ENCODE results near the gene LNX1. TPM values are rescaled to one million over a fixed set of nuclear protein-coding genes. Genes with fewer than 3 reads are reported as not detected.

Gene LNX1
- total RNA-seq, 1 experiment from 2014 or later, result 4.2 TPM

DNA sequence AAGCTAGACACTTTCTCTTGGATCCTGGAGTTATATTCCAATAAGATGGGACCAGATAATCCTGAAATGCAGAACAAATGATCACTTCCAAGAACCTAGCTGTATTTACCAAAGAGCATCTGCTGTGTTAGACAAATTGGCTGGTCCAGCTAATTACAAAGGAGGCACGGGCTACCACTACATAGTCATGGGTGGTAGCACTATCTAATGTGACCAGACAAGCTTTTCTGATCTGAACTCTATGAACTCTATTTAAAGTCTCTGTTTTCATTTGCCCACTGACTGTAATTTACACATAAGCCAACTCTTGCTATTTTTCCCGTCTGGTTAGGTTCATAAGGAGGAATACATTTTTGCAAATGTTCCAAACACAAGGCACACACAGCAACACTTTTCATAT lies 34.6 kb downstream of the LNX1 start:
- DNase-seq, result no peak
- Mint-ChIP-seq H3K27me3 (ENCODE audit: unreplicated experiment) (no peaks in the 10 kb centered on the region), H3K36me3 (ENCODE audit: insufficient read depth, unreplicated experiment) (no peaks in the 10 kb centered on the region), H3K27ac (ENCODE audit: unreplicated experiment) (no peak overlapping the region), H3K4me3 (ENCODE audit: low read depth, unreplicated experiment) (no peak overlapping the region), H3K9me3 (ENCODE audit: low read depth, unreplicated experiment) (no peaks in the 10 kb centered on the region), H3K4me1 (ENCODE audit: low read depth, unreplicated experiment) (peaks cover 9% of the 10 kb centered on the region)
- no TSS peak for BruUV-seq (replicated peaks)
- CTCF ChIA-PET, result no interaction called here
- intact Hi-C loops (cut with micrococcal nuclease; ENCODE audit: unreplicated experiment), result no loop called here
- TF ChIP-seq, protein P1, sequence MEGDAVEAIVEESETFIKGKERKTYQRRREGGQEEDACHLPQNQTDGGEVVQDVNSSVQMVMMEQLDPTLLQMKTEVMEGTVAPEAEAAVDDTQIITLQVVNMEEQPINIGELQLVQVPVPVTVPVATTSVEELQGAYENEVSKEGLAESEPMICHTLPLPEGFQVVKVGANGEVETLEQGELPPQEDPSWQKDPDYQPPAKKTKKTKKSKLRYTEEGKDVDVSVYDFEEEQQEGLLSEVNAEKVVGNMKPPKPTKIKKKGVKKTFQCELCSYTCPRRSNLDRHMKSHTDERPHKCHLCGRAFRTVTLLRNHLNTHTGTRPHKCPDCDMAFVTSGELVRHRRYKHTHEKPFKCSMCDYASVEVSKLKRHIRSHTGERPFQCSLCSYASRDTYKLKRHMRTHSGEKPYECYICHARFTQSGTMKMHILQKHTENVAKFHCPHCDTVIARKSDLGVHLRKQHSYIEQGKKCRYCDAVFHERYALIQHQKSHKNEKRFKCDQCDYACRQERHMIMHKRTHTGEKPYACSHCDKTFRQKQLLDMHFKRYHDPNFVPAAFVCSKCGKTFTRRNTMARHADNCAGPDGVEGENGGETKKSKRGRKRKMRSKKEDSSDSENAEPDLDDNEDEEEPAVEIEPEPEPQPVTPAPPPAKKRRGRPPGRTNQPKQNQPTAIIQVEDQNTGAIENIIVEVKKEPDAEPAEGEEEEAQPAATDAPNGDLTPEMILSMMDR (IDR thresholded peaks at IDR 0.05; ENCODE audit: unreplicated experiment), result no peak

DNA sequence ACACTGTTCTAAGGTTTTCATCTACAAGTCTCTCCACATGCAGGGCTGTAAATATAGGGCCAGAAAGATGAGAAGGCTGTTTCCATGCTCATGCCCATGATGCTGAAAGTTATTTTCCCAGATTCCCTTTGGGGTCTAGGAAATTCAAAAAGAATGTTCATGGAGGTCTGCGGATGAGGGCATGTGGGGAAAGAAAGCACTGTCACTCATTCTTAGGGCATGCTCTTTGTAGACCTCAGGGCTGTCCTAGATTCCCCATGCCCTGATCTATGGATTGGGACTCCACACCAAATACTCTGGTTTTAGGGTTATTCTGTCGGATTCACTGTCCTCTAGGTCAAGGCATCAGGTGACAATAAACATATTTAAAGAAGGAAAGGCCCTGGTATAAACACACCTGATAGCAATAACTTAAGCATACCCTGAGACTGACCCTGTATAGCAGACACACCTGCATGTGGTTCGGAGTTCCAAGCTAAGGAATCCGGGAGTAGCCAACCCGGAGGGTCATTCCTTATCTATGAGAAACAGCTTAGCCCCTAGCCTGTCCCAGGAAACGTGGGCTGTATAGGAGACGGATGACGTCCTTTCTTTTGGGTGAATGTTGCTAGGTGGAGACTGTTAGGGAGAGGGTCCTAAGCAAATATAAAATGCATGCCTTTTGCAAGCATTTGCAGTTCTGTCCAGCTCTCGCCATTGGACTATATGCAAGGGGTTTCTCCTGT lies 37.6 kb downstream of the LNX1 start:
- TF ChIP-seq, protein P1 (IDR thresholded peaks at IDR 0.05; ENCODE audit: unreplicated experiment), result no peak
- Mint-ChIP-seq H3K36me3 (ENCODE audit: insufficient read depth, unreplicated experiment) (no peaks in the 10 kb centered on the region), H3K4me3 (ENCODE audit: low read depth, unreplicated experiment) (no peak overlapping the region), H3K27me3 (ENCODE audit: unreplicated experiment) (no peaks in the 10 kb centered on the region), H3K9me3 (ENCODE audit: low read depth, unreplicated experiment) (no peaks in the 10 kb centered on the region), H3K4me1 (ENCODE audit: low read depth, unreplicated experiment) (peaks cover 4% of the 10 kb centered on the region), H3K27ac (ENCODE audit: unreplicated experiment) (no peak overlapping the region)
- DNase-seq, result no peak
- no TSS peak for BruUV-seq (replicated peaks)
- intact Hi-C loops (cut with micrococcal nuclease; ENCODE audit: unreplicated experiment), result no loop called here
- CTCF ChIA-PET, result no interaction called here

DNA sequence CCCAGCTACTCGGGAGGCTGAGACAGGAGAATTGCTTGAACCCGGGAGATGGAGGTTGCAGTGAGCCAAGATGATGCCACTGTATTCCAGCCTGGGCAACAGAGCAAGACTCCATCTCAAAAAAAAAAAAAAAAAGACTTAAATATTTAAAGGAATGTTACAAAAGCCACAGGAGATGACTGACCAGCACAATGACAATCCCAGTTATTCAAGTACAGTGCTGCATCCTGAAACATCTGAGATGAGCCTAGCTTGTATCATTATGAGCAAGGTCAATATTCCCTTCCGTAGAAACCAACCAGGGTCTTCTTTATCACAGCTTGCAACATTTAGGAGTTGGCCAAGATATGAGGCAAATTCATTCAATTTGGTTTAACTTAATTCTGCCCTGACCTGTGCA lies 38.6 kb downstream of the LNX1 start:
- CTCF ChIA-PET, result interaction anchor here (0.7 kb wide), 1 partner anchor 15 kb away, joined by 3 read pairs; no protein-coding TSS in a partner anchor
- no peak overlapping the region for H3K27ac Mint-ChIP-seq (ENCODE audit: unreplicated experiment)
- no peaks in the 10 kb centered on the region for H3K36me3 Mint-ChIP-seq (ENCODE audit: insufficient read depth, unreplicated experiment)
- H3K4me3 Mint-ChIP-seq (ENCODE audit: low read depth, unreplicated experiment), result no peak overlapping the region
- H3K4me1 Mint-ChIP-seq (ENCODE audit: low read depth, unreplicated experiment), result no peaks in the 10 kb centered on the region
- H3K27me3 Mint-ChIP-seq (ENCODE audit: unreplicated experiment), result no peaks in the 10 kb centered on the region
- no peaks in the 10 kb centered on the region for H3K9me3 Mint-ChIP-seq (ENCODE audit: low read depth, unreplicated experiment)
- DNase-seq, result no peak
- TF ChIP-seq, protein P1 (IDR thresholded peaks at IDR 0.05; ENCODE audit: unreplicated experiment), result no peak
- no TSS peak for BruUV-seq (replicated peaks)
- intact Hi-C loops (cut with micrococcal nuclease; ENCODE audit: unreplicated experiment), result no loop called here

DNA sequence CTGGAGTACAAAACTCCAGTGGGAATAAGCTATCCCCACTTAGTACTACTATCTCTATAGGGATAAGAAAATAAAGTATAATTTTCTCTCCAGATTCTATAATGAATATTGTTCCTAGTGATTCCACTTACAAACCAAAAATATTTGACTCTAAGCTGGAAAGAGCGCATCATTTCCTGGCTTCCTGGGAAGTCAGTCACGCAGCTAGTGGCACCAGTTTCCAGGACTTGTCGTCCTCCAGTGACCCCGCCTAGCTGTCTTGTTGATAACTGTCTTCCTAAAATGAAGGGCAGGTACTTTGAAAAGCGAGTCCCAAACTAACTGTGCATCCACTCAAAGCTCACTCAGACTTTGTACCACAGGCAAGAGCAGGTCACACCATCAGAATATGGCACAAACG lies 39.3 kb downstream of the LNX1 start:
- H3K27ac Mint-ChIP-seq (ENCODE audit: unreplicated experiment), result no peak overlapping the region
- TF ChIP-seq, protein P1 (IDR thresholded peaks at IDR 0.05; ENCODE audit: unreplicated experiment), result no peak
- no peaks in the 10 kb centered on the region for H3K27me3 Mint-ChIP-seq (ENCODE audit: unreplicated experiment)
- H3K4me3 Mint-ChIP-seq (ENCODE audit: low read depth, unreplicated experiment), result no peak overlapping the region
- no peaks in the 10 kb centered on the region for H3K36me3 Mint-ChIP-seq (ENCODE audit: insufficient read depth, unreplicated experiment)
- no peaks in the 10 kb centered on the region for H3K9me3 Mint-ChIP-seq (ENCODE audit: low read depth, unreplicated experiment)
- intact Hi-C loops (cut with micrococcal nuclease; ENCODE audit: unreplicated experiment), result no loop called here
- CTCF ChIA-PET, result interaction anchor here (0.7 kb wide), 1 partner anchor 14 kb away, joined by 3 read pairs; no protein-coding TSS in a partner anchor
- BruUV-seq (replicated peaks), result no TSS peak
- no peak for DNase-seq
- no peaks in the 10 kb centered on the region for H3K4me1 Mint-ChIP-seq (ENCODE audit: low read depth, unreplicated experiment)

All from Calu3 (cell line).